HEK293 (cell line): ENCODE measurements around the gene MTA1.

Experiments used
- ATF2 ChIP-seq: fragments of 450-650 bp; formaldehyde crosslinking; IDR thresholded peaks from 2 replicates; pipeline ENCODE4 v1.5.1; 2016; ENCODE audit warnings: missing biosample characterization, missing genetic modification characterization, low read depth
- BCL11B ChIP-seq: fragments of 450-650 bp; formaldehyde crosslinking; IDR thresholded peaks from 2 replicates; pipeline ENCODE4 v1.5.1; 2016; ENCODE audit warnings: low read depth, missing biosample characterization, missing genetic modification characterization
- EGR2 ChIP-seq: fragments of 450-650 bp; formaldehyde crosslinking; IDR thresholded peaks from 2 replicates; pipeline ENCODE4 v1.5.1; 2016; ENCODE audit warnings: low read depth, missing biosample characterization, missing genetic modification characterization
- ELK4 ChIP-seq: IDR thresholded peaks from 2 replicates; pipeline ENCODE4 v1.6.1; 2011; ENCODE audit warnings: mild to moderate bottlenecking, low read depth, low read length, borderline replicate concordance
- GLI4 ChIP-seq: fragments of 450-650 bp; formaldehyde crosslinking; IDR thresholded peaks from 2 replicates; pipeline ENCODE4 v1.5.1; 2016; ENCODE audit warnings: missing biosample characterization, missing genetic modification characterization
- HOXA7 ChIP-seq: sonication (generic); formaldehyde crosslinking; IDR thresholded peaks from 2 replicates; pipeline ENCODE4 v1.8.1; 2022; ENCODE audit warnings: missing genetic modification reagents, borderline replicate concordance
- HOXC10 ChIP-seq: sonication (generic); formaldehyde crosslinking; IDR thresholded peaks from 2 replicates; pipeline ENCODE4 v1.8.1; 2023; ENCODE audit warnings: mild to moderate bottlenecking, missing genetic modification reagents
- SCRT2 ChIP-seq: fragments of 450-650 bp; formaldehyde crosslinking; IDR thresholded peaks from 2 replicates; pipeline ENCODE4 v1.5.1; 2016; ENCODE audit warnings: missing biosample characterization, missing genetic modification characterization
- SP2 ChIP-seq: fragments of 450-650 bp; formaldehyde crosslinking; IDR thresholded peaks from 2 replicates; pipeline ENCODE4 v1.5.1; 2016; ENCODE audit warnings: missing biosample characterization, missing genetic modification characterization
- TCF7L2 ChIP-seq: IDR thresholded peaks from 2 replicates; pipeline ENCODE4 v1.6.1; 2011; ENCODE audit warnings: low read depth, mild to moderate bottlenecking, inconsistent platforms, low read length, moderate library complexity, borderline replicate concordance
- TRIM28 ChIP-seq: IDR thresholded peaks from 2 replicates; pipeline ENCODE4 v1.6.1; 2011; ENCODE audit warnings: low read length, control low read depth, borderline replicate concordance
- WT1 ChIP-seq: fragments of 450-650 bp; formaldehyde crosslinking; IDR thresholded peaks from 2 replicates; pipeline ENCODE4 v1.5.1; 2016; ENCODE audit warnings: missing biosample characterization, missing genetic modification characterization
- ZNF140 ChIP-seq: fragments of 450-650 bp; formaldehyde crosslinking; IDR thresholded peaks from 2 replicates; pipeline ENCODE4 v1.5.1; 2016; ENCODE audit warnings: missing biosample characterization, missing genetic modification characterization
- ZNF157 ChIP-seq: fragments of 450-650 bp; formaldehyde crosslinking; IDR thresholded peaks from 2 replicates; pipeline ENCODE4 v1.5.1; 2016; ENCODE audit warnings: missing biosample characterization, missing genetic modification characterization
- ZNF175 ChIP-seq: fragments of 450-650 bp; formaldehyde crosslinking; IDR thresholded peaks from 2 replicates; pipeline ENCODE4 v1.5.1; 2016; ENCODE audit warnings: missing biosample characterization, missing genetic modification characterization
- ZNF2 ChIP-seq: fragments of 450-650 bp; formaldehyde crosslinking; IDR thresholded peaks from 2 replicates; pipeline ENCODE4 v1.5.1; 2016; ENCODE audit warnings: missing biosample characterization, missing genetic modification characterization
- ZNF202 ChIP-seq: fragments of 450-650 bp; formaldehyde crosslinking; IDR thresholded peaks from 2 replicates; pipeline ENCODE4 v1.5.1; 2016; ENCODE audit warnings: missing biosample characterization, missing genetic modification characterization, borderline replicate concordance
- ZNF24 ChIP-seq: fragments of 450-650 bp; formaldehyde crosslinking; IDR thresholded peaks from 2 replicates; pipeline ENCODE4 v1.5.1; 2016; ENCODE audit warnings: missing biosample characterization, missing genetic modification characterization
- ZNF266 ChIP-seq: fragments of 450-650 bp; formaldehyde crosslinking; IDR thresholded peaks from 2 replicates; pipeline ENCODE4 v1.5.1; 2016; ENCODE audit warnings: missing biosample characterization, missing genetic modification characterization, low read depth
- ZNF280C ChIP-seq: fragments of 450-650 bp; formaldehyde crosslinking; IDR thresholded peaks from 2 replicates; pipeline ENCODE4 v1.5.1; 2016; ENCODE audit warnings: missing biosample characterization, missing genetic modification characterization
- ZNF473 ChIP-seq: fragments of 450-650 bp; formaldehyde crosslinking; IDR thresholded peaks from 2 replicates; pipeline ENCODE4 v1.5.1; 2017; ENCODE audit warnings: missing biosample characterization, missing genetic modification characterization
- ZNF510 ChIP-seq: fragments of 450-650 bp; formaldehyde crosslinking; IDR thresholded peaks from 2 replicates; pipeline ENCODE4 v1.5.1; 2018; ENCODE audit warnings: mild to moderate bottlenecking, missing genetic modification characterization, missing biosample characterization; ENCODE audit not compliant: insufficient replicate concordance
- ZNF529 ChIP-seq: fragments of 450-650 bp; formaldehyde crosslinking; IDR thresholded peaks from 2 replicates; pipeline ENCODE4 v1.5.1; 2017; ENCODE audit warnings: missing genetic modification characterization, missing biosample characterization; ENCODE audit not compliant: insufficient replicate concordance
- ZNF549 ChIP-seq: fragments of 450-650 bp; IDR thresholded peaks from 2 replicates; pipeline ENCODE4 v1.5.1; 2018; ENCODE audit warnings: missing biosample characterization, missing genetic modification characterization, mild to moderate bottlenecking, inconsistent platforms, moderate library complexity
- ZNF571 ChIP-seq: fragments of 450-650 bp; formaldehyde crosslinking; IDR thresholded peaks from 2 replicates; pipeline ENCODE4 v1.5.0; 2017; ENCODE audit warnings: missing biosample characterization, missing genetic modification characterization
- ZNF629 ChIP-seq: fragments of 450-650 bp; formaldehyde crosslinking; IDR thresholded peaks from 2 replicates; pipeline ENCODE4 v1.5.1; 2017; ENCODE audit warnings: missing biosample characterization, missing genetic modification characterization
- ZNF677 ChIP-seq: fragments of 450-650 bp; IDR thresholded peaks from 2 replicates; pipeline ENCODE4 v1.5.0; 2018; ENCODE audit warnings: missing biosample characterization, mild to moderate bottlenecking, missing genetic modification characterization, moderate library complexity
- ZNF692 ChIP-seq: fragments of 450-650 bp; formaldehyde crosslinking; IDR thresholded peaks from 2 replicates; pipeline ENCODE4 v1.5.1; 2016; ENCODE audit warnings: missing biosample characterization, missing genetic modification characterization
- ZNF777 ChIP-seq: fragments of 450-650 bp; formaldehyde crosslinking; IDR thresholded peaks from 2 replicates; pipeline ENCODE4 v1.5.1; 2017; ENCODE audit warnings: missing biosample characterization, missing genetic modification characterization, borderline replicate concordance
- ZNF837 ChIP-seq: fragments of 450-650 bp; formaldehyde crosslinking; IDR thresholded peaks from 2 replicates; pipeline ENCODE4 v1.5.1; 2016; ENCODE audit warnings: missing biosample characterization, missing genetic modification characterization
- ZSCAN18 ChIP-seq: fragments of 450-650 bp; formaldehyde crosslinking; IDR thresholded peaks from 2 replicates; pipeline ENCODE4 v1.5.1; 2016; ENCODE audit warnings: missing biosample characterization, missing genetic modification characterization

MTA1 gene

GRCh38 chr14:105480807-105481801 lies 61.5 kb downstream of the MTA1 start (continued):
- no peak for TF ChIP-seq ZSCAN18 (tag by site-specific recombination)
- TF ChIP-seq ZNF24 (tag by site-specific recombination) = no peak; the same call in 1 of the 2 replicates
- TF ChIP-seq ZNF510 (tag by site-specific recombination) = no peak
- no peak for TF ChIP-seq HOXC10
- no peak for TF ChIP-seq TCF7L2
- no peak for TF ChIP-seq ZNF140 (tag by site-specific recombination)
- no peak for TF ChIP-seq ZNF677 (tag by site-specific recombination)
- TF ChIP-seq ZNF777 (tag by site-specific recombination) = no peak
- TF ChIP-seq ZNF280C = no peak
- TF ChIP-seq GLI4 (tag by site-specific recombination) = no peak
- no peak for TF ChIP-seq ZNF571
- TF ChIP-seq SCRT2 (tag by site-specific recombination) = no peak
- TF ChIP-seq ZNF266 (tag by site-specific recombination) = no peak
- TF ChIP-seq ZNF202 (tag by site-specific recombination) = no peak
- TF ChIP-seq ATF2 (tag by site-specific recombination) = no peak
- no peak for TF ChIP-seq ZNF157 (tag by site-specific recombination)
- 0 out of 2 replicates have a peak, but pooled peaks have one; percentile 12 for TF ChIP-seq WT1
- no peak for TF ChIP-seq HOXA7 (CRISPR knock-in tag)
- TF ChIP-seq EGR2 (tag by site-specific recombination) = peak; percentile 62
- no peak for TF ChIP-seq ZNF175 (tag by site-specific recombination)
- peak; percentile 64; the same call in 1 of the 2 replicates for TF ChIP-seq ZNF629 (tag by site-specific recombination)
- peak; percentile 66 for TF ChIP-seq ZNF692 (tag by site-specific recombination)
- peak; percentile 60; the same call in 1 of the 2 replicates for TF ChIP-seq TRIM28
- no peak for TF ChIP-seq ZNF529 (tag by site-specific recombination)
- TF ChIP-seq ELK4 = no peak
- TF ChIP-seq ZNF473 = no peak
- TF ChIP-seq SP2 (tag by site-specific recombination) = no peak
- TF ChIP-seq ZNF2 = peak; percentile 94
- no peak for TF ChIP-seq ZNF837
- peak; percentile 79; the same call in 1 of the 2 replicates for TF ChIP-seq BCL11B
- TF ChIP-seq ZNF549 = no peak
